Limb (tissue), 2 donors: ENCODE data around the gene ACKR1.
A peak's percentile ranks its signal among the peaks of the same experiment; 100 is the strongest.

ENCODE experiments used
- DNase-seq, 2 donors: peaks; one replicate each; pipeline ENCODE4 v3.0.0-alpha.2; 2016; ENCODE audit errors: extremely low spot score in 2 of 2

ACKR1 gene

GRCh38 chr1:159187033-159187432, 17.6 kb upstream of the ACKR1 start:
- DNase-seq = no peak

GRCh38 chr1:159187647-159188374, 16.9 kb upstream of the ACKR1 start:
- DNase-seq = no peak

- DNase-seq = peak; percentile 23 to 71
Observed at GRCh38 chr1:159188375-159188788, 16.3 kb upstream of the ACKR1 start.

GRCh38 chr1:159190441-159190840, 14.2 kb upstream of the ACKR1 start:
- no peak for DNase-seq

- DNase-seq = no peak
Observed at GRCh38 chr1:159196543-159196942, 8.1 kb upstream of the ACKR1 start.

- DNase-seq = peak; percentile 36 to 81
Observed at GRCh38 chr1:159197561-159198557, 6.8 kb upstream of the ACKR1 start.

GRCh38 chr1:159199901-159200300, 4.8 kb upstream of the ACKR1 start:
- no peak for DNase-seq

- DNase-seq = no peak
Observed at GRCh38 chr1:159200769-159201168, 3.9 kb upstream of the ACKR1 start.

- no peak for DNase-seq
Observed at GRCh38 chr1:159201642-159202041, 3.0 kb upstream of the ACKR1 start.

GRCh38 chr1:159203610-159204009, 1.1 kb upstream of the ACKR1 start:
- DNase-seq = no peak

- no peak for DNase-seq
Observed at GRCh38 chr1:159205225-159205624, 550 bp downstream of the ACKR1 start.

- DNase-seq = no peak
Observed at GRCh38 chr1:159206110-159206509, 1.4 kb downstream of the ACKR1 start.

- no peak for DNase-seq
Observed at GRCh38 chr1:159207080-159207479, 2.4 kb downstream of the ACKR1 start.

GRCh38 chr1:159207774-159208173, 3.1 kb downstream of the ACKR1 start:
- DNase-seq = no peak

- DNase-seq = no peak
Observed at GRCh38 chr1:159208175-159208825, 3.6 kb downstream of the ACKR1 start.

GRCh38 chr1:159209061-159209460, 4.4 kb downstream of the ACKR1 start:
- no peak for DNase-seq

- peak in 1 of 2 donors; percentile 60 for DNase-seq
Observed at GRCh38 chr1:159211331-159212136, 6.9 kb downstream of the ACKR1 start.

GRCh38 chr1:159212596-159212995, 7.9 kb downstream of the ACKR1 start:
- no peak for DNase-seq

- peak in 1 of 2 donors; percentile 51 for DNase-seq
Observed at GRCh38 chr1:159214149-159214760, 9.6 kb downstream of the ACKR1 start.
